ENCODE results near the gene ZNF521. TPM values are rescaled to one million over a fixed set of nuclear protein-coding genes. Genes with fewer than 3 reads are reported as not detected.

ZNF521 gene
- total and polyA plus RNA-seq, 10 donors = 2.9 to 136 (median 71.8) TPM

DNA sequence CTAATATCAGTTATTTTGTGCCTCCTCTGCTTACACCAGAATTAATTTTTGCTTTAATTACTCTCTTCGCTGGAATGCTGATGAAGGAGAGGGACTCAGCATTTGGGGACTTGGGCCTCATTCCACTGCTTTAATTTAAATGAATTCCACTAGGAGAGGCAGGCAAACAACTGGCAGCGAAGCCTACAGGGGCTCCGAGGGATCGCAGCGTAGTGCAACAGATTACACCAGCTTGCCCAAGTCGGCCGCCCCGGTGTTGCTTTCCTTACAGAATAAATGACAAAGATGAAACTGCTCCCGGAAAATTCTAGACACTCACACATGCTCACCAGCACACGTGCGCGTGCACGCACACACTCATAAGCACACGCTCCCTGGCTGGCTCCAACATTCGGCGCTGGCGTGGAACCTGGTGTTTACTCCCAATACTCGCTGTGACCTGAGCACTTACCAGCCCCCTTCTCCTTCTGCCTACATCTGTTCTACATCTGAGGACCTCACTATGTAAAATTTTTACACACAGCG lies 175.4 kb downstream of the ZNF521 start:
- Histone ChIP-seq H3K27ac (no peak overlapping the region), H3K4me1 (peaks cover 0 to 11% (median 0%) of the 10 kb centered on the region in 6 donors), H3K36me3 (no peaks in the 10 kb centered on the region), H3K4me3 (no peak overlapping the region), H3K27me3 (replicated peaks in 1 of 7) (no peaks in the 10 kb centered on the region), H3K9me3 (no peaks in the 10 kb centered on the region)
- no peak for DNase-seq
- WGBS, 5 donors = 92 to 97% (median 96%) methylated on average over 19 of the region's 19 CpGs
- TF ChIP-seq POLR2AphosphoS5 (IDR thresholded peaks at IDR 0.05) (no peak), POLR2A (IDR thresholded peaks at IDR 0.05) (no peak)
- TF ChIP-seq, protein P1, sequence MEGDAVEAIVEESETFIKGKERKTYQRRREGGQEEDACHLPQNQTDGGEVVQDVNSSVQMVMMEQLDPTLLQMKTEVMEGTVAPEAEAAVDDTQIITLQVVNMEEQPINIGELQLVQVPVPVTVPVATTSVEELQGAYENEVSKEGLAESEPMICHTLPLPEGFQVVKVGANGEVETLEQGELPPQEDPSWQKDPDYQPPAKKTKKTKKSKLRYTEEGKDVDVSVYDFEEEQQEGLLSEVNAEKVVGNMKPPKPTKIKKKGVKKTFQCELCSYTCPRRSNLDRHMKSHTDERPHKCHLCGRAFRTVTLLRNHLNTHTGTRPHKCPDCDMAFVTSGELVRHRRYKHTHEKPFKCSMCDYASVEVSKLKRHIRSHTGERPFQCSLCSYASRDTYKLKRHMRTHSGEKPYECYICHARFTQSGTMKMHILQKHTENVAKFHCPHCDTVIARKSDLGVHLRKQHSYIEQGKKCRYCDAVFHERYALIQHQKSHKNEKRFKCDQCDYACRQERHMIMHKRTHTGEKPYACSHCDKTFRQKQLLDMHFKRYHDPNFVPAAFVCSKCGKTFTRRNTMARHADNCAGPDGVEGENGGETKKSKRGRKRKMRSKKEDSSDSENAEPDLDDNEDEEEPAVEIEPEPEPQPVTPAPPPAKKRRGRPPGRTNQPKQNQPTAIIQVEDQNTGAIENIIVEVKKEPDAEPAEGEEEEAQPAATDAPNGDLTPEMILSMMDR (IDR thresholded peaks at IDR 0.05 in 8 of 11, conservative IDR thresholded peaks at IDR 0.05 in 3 of 11) = no peak
- intact Hi-C loops (cut with DNase I; ENCODE audit: low total_unique reads) = no loop called here

DNA sequence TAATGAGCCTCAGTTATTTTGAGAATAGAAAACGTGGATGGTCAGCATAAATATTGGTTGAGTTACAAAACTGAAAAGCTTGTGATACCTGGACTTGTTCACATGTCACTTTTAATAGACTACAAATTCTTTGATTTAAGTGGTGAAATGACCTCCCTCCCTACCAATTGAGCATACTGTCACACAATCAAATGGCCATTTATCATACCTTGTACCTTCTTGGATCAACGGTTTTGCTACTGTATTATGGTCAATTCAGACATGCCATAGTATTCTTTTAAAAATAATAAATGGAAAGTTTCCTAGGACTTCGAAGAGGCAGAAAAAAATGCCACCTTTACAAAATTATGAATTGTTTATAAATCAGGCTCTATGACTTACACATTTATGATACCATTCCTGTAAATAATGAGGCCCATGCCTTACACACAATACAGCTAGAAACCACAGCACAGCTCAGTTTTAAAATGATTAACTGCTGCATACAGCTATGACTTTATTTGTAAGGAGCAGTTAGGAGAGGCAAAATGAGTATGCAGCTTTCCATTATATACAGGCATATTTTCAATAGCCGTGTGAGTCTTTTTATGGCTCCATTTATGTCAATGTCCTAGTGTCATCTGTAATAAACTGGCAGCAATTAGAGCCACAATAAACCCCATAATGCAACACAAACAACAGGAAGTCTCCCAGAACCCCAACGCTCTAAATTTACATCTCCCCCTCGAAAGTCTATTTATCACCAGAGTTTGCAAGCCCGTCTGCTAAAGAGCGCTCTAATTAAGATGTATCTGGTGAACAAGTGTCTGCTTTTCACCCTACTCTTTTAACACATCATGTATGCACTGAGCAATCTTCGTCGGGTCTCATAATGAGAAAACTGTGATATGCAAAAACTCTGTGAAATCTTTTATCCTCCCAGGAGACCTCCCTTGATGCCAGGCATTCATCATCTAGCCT lies 176.1 kb downstream of the ZNF521 start:
- no peak overlapping the region for H3K27ac ChIP-seq
- DNase-seq = no peak
- no peaks in the 10 kb centered on the region for H3K9me3 ChIP-seq
- TF ChIP-seq POLR2AphosphoS5 (IDR thresholded peaks at IDR 0.05) (no peak), POLR2A (IDR thresholded peaks at IDR 0.05) (no peak)
- TF ChIP-seq, protein P1 (IDR thresholded peaks at IDR 0.05 in 8 of 11, conservative IDR thresholded peaks at IDR 0.05 in 3 of 11) = no peak
- peaks cover 0 to 3% (median 0%) of the 10 kb centered on the region in 6 donors for H3K4me1 ChIP-seq
- WGBS, 5 donors = 77 to 88% (median 82%) methylated on average over 10 of the region's 10 CpGs
- H3K4me3 ChIP-seq = no peak overlapping the region
- intact Hi-C loops (cut with DNase I; ENCODE audit: low total_unique reads) = no loop called here
- H3K36me3 ChIP-seq = no peaks in the 10 kb centered on the region
- H3K27me3 ChIP-seq (replicated peaks in 1 of 7) = no peaks in the 10 kb centered on the region

DNA sequence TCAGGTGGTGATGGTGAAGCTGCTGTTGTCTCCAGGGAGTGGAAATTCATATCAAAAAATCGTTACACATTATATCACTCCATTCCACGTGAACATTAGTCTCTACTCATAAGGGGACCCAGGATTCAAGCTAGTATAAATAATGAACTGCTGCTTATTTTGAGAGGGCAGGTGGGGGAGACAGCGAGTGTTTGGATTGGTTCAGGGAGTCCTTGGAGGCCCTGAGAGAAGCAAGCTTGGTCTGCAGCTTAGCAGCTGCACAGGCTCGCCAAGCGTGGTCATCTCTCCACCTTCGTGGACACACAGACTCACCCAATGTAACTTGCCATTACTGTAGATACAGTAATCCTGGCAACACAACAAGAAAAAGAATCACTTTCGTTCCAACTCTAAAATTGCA lies 177.6 kb downstream of the ZNF521 start:
- H3K4me1 ChIP-seq = no peaks in the 10 kb centered on the region
- no peaks in the 10 kb centered on the region for H3K9me3 ChIP-seq
- H3K4me3 ChIP-seq = no peak overlapping the region
- no peaks in the 10 kb centered on the region for H3K27me3 ChIP-seq (replicated peaks in 1 of 7)
- WGBS, 5 donors = 88 to 94% (median 89%) methylated on average over 7 of the region's 7 CpGs
- intact Hi-C loops (cut with DNase I; ENCODE audit: low total_unique reads) = no loop called here
- no peak overlapping the region for H3K27ac ChIP-seq
- TF ChIP-seq POLR2AphosphoS5 (IDR thresholded peaks at IDR 0.05) (no peak), POLR2A (IDR thresholded peaks at IDR 0.05) (no peak)
- TF ChIP-seq, protein P1 (IDR thresholded peaks at IDR 0.05 in 8 of 11, conservative IDR thresholded peaks at IDR 0.05 in 3 of 11) = no peak
- H3K36me3 ChIP-seq = no peaks in the 10 kb centered on the region
- DNase-seq = no peak

DNA sequence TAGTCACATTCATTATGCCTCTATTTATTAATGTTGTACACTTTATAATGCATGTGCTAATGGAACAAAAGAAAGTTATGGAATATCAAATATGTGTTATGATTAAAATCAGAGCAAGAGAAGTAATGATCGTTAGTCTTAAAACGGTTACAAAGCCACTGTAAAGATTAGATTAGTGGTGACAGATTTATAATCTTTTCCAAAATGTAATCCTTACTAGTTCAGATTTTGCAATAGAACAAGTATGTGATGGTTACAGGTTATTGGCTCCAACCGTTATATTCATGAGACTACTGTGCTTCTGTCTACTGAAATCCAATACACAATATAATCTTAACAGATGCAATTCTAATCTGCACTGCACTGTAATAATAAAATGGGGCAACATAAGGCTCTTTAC lies 180.6 kb downstream of the ZNF521 start:
- Histone ChIP-seq H3K27me3 (replicated peaks in 1 of 7) (no peaks in the 10 kb centered on the region), H3K9me3 (no peaks in the 10 kb centered on the region), H3K36me3 (no peaks in the 10 kb centered on the region), H3K4me3 (no peak overlapping the region), H3K27ac (no peak overlapping the region), H3K4me1 (no peaks in the 10 kb centered on the region)
- DNase-seq = no peak
- WGBS, 5 donors = 89 to 96% (median 91%) methylated on average over 3 of the region's 3 CpGs
- TF ChIP-seq POLR2AphosphoS5 (IDR thresholded peaks at IDR 0.05) (no peak), POLR2A (IDR thresholded peaks at IDR 0.05) (no peak)
- TF ChIP-seq, protein P1 (IDR thresholded peaks at IDR 0.05 in 8 of 11, conservative IDR thresholded peaks at IDR 0.05 in 3 of 11) = no peak
- intact Hi-C loops (cut with DNase I; ENCODE audit: low total_unique reads) = no loop called here
